A549 (cell line): ENCODE results near the gene UQCR11.

Source experiments
- CEBPB ChIP-seq, 2 experiments: fragments of >200 bp in 1 of 2; sonication (Bioruptor Twin) in 1 of 2; formaldehyde crosslinking in 1 of 2; IDR thresholded peaks; 2 replicates each; pipeline ENCODE4 v1.6.1; 2012 to 2016
- CHD2 ChIP-seq: fragments of 150-350 bp; IDR thresholded peaks from 2 replicates; pipeline ENCODE4 v1.6.1; 2014; ENCODE audit warnings: low read length; ENCODE audit not compliant: partially characterized antibody
- HDAC2 ChIP-seq: fragments of 200-600 bp; sonication (generic); IDR thresholded peaks from 2 replicates; pipeline ENCODE4 v1.6.1; 2016
- JUNB ChIP-seq: fragments of >200 bp; sonication (Bioruptor Twin); formaldehyde crosslinking; IDR thresholded peaks from 2 replicates; pipeline ENCODE4 v1.6.1; 2016
- NR3C1 ChIP-seq: fragments of >200 bp; sonication (Bioruptor Twin); formaldehyde crosslinking; IDR thresholded peaks from 3 replicates; pipeline ENCODE4 v1.6.1; 2017
- POLR2A ChIP-seq: IDR thresholded peaks from 2 replicates; pipeline ENCODE4 v1.6.1; 2012; ENCODE audit warnings: mild to moderate bottlenecking, low read length
- TF ChIP-seq, protein P1 (sequence below): fragments of >200 bp; sonication (Bioruptor Twin); formaldehyde crosslinking; IDR thresholded peaks from 3 replicates; pipeline ENCODE4 v1.5.1; 2016
- TF ChIP-seq, protein P2 (sequence below): fragments of 150-350 bp; IDR thresholded peaks from 2 replicates; pipeline ENCODE4 v1.6.1; 2014; ENCODE audit warnings: low read depth, mild to moderate bottlenecking, low read length
- TF ChIP-seq, protein P3 (sequence below): fragments of 450-650 bp; IDR thresholded peaks from 2 replicates; pipeline ENCODE4 v1.6.1; 2014; ENCODE audit warnings: antibody characterized with exemption

DNA sequence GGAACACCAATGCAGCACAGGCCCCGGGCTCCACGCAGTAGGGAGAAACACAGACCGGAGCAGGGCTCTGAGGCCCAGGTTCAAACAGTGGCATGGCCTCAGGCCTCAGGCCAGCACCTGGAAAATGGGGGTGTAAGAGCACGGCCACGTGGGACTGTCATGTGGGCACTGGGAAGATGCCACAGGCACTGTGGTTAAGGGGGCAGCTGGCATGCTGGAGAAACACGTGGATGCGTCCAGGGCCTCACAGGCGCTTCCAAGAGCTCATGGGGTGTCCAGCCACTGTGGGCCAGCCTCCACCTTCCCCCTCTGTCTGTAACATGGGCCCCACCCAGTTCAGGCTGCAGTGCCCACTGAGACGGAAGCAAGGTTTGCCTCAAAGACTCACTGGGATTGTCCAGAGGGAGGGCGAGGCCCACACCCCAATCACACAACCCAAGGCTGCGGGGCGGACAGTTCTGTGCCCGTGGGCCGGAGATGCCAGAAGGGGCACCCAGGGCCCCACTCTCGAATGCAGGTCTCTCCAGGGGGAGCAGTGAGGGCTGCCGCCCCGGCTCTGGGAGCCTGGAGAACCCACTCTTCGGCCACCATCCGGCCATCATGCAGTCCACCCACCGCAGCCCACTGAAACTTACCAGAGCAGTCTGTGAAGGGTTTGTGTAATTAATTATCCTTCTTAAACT lies 6.3 kb downstream of the UQCR11 start:
- no peak for TF ChIP-seq POLR2A
- TF ChIP-seq, protein P1, sequence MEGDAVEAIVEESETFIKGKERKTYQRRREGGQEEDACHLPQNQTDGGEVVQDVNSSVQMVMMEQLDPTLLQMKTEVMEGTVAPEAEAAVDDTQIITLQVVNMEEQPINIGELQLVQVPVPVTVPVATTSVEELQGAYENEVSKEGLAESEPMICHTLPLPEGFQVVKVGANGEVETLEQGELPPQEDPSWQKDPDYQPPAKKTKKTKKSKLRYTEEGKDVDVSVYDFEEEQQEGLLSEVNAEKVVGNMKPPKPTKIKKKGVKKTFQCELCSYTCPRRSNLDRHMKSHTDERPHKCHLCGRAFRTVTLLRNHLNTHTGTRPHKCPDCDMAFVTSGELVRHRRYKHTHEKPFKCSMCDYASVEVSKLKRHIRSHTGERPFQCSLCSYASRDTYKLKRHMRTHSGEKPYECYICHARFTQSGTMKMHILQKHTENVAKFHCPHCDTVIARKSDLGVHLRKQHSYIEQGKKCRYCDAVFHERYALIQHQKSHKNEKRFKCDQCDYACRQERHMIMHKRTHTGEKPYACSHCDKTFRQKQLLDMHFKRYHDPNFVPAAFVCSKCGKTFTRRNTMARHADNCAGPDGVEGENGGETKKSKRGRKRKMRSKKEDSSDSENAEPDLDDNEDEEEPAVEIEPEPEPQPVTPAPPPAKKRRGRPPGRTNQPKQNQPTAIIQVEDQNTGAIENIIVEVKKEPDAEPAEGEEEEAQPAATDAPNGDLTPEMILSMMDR: no peak
- TF ChIP-seq, protein P2, sequence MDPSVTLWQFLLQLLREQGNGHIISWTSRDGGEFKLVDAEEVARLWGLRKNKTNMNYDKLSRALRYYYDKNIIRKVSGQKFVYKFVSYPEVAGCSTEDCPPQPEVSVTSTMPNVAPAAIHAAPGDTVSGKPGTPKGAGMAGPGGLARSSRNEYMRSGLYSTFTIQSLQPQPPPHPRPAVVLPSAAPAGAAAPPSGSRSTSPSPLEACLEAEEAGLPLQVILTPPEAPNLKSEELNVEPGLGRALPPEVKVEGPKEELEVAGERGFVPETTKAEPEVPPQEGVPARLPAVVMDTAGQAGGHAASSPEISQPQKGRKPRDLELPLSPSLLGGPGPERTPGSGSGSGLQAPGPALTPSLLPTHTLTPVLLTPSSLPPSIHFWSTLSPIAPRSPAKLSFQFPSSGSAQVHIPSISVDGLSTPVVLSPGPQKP: no peak
- TF ChIP-seq NR3C1: no peak
- TF ChIP-seq JUNB: no peak
- TF ChIP-seq HDAC2: no peak
- TF ChIP-seq CHD2: no peak
- no peak for TF ChIP-seq CEBPB (IDR thresholded peaks at IDR 0.05)
- TF ChIP-seq, protein P3, sequence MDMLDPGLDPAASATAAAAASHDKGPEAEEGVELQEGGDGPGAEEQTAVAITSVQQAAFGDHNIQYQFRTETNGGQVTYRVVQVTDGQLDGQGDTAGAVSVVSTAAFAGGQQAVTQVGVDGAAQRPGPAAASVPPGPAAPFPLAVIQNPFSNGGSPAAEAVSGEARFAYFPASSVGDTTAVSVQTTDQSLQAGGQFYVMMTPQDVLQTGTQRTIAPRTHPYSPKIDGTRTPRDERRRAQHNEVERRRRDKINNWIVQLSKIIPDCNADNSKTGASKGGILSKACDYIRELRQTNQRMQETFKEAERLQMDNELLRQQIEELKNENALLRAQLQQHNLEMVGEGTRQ: no peak
